ENCODE results near the gene OSM.

OSM gene

DNA sequence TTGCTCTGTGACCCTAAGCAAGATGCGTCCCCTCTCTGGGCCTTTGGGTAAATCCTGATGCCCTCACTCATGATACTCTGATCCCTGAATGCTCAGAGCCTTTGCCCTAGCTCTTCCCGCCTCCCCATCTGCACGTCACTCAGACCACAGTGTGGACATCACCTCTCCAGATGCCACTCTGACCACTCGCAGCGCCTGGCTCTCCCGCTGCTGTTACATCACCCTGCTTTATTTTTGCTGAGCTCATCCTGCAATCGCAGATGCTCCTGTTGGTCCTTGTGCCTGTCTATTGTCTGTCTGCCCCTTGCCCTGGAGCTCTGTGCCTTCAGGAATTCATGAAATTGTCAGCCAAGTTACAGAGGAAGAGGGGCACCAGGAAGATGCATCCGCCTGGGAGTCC is 5.5 kb downstream of the OSM start:
- no peak for DNase-seq

GRCh38 chr22:30260682-30261081 is 6.0 kb downstream of the OSM start:
- no peak for DNase-seq

GRCh38 chr22:30260276-30260675 is 6.4 kb downstream of the OSM start:
- no peak for DNase-seq

GRCh38 chr22:30254314-30254713 is 12.3 kb downstream of the OSM start:
- DNase-seq: no peak

DNA sequence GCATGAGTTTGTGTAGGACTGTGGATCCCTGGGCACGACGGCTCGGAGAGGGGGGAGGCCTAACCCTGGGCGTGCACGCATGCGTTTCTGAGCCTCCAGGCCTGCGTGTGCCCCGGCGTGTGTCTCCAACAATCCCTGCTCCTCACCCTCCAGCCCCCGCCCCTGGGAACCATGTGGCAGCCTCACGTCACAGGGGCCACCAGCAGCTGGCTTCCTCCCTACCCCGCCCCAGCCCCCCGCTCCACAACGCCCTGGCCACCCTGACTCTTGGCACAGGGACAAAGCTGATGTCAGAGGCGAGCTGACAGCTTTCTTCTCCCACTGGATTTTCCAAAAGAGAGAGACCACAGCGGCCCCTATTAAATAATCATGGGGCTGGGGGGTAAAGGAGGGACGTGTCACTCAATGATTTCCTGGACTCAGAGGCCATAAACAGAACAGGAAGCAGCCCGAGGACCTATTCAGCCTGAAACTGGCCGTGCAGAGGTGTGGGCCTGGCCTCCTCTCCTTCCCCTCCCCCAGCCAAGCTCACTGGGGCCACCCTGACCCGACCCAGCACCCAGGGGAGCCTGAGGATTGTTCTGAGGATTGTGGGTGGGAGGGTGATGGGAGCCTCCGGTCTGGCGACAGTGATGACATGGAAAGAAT is 13.3 kb downstream of the OSM start:
- DNase-seq: no peak

- DNase-seq: no peak
Observed at GRCh38 chr22:30252411-30253204, 14.0 kb downstream of the OSM start.

DNA sequence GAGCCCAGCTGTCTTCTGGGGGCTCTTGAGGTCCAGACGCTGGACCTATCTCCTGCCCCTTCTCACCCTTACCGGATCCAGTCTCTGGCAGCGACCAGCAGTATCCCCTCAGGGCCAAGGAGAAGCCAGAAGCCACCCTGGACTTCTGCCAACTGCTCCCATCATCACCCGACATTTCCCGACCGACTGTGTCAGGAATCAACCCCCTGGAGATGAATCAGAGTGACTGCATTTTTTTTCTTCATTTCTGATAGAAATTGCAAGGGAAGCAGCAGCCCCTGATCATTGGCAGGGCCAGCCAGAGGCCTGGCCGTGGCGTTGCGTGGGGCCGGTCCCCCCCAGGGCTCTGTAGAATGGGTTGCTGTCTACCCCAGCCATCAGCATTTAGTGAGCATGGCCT is 14.9 kb downstream of the OSM start:
- no peak for DNase-seq

DNA sequence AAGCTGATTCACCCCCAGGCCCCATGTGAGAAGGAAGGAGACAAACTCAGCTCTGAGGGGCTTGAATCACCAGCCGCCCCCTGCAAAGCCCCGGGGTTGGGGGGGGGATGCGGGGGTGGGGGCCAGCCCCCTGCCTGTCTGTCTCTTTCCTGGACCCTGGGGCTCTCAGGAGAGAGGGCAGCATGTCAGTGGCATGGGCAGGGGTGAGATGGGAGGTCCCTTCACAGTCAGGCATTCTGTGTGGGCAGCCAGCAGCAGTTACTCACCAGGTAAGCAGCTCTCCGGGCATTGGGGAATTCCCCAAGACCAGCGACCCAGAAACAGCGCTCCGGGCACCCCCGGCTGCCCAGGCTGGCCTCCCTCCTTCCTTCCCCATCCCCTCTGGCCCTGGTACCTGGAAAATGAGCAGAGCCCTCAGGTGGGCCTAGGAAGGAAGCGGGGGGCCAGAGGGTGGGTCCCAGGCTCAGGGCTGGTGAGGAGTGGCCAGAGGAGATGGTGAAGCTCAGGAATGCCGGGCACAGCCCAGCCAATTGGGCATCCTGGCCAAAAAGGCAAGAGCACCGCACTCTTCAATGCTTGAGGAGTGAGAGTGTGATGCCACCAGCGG is 15.9 kb downstream of the OSM start:
- DNase-seq: peak; percentile 94

DNA sequence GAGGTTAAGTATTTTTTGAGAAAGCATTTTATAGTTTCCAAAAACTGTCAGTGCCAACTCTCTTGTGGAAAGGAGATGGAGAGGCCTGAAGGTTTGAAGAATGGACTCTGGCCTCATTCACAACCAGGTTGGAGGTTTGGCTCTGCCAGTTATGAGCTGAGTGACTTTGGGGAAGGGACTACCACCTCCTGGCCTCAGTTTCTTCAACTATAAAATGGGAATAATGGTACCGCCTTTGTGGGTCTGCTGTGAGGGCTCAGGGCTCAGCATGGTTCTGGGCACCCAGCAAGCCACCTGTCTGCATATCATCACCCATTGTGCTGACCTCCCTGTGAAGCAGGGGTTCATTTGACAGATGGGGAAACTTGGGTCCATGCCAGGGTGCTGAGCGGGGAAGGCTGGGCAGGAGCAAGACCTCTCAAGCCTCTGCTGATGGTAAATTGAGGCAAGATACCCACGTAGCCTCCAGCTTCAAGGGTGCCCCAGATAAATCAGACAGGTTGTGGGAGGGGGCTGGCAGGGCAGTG is 16.5 kb downstream of the OSM start:
- no peak for DNase-seq

- DNase-seq: no peak
Observed at GRCh38 chr22:30249049-30250038, 17.3 kb downstream of the OSM start.

DNA sequence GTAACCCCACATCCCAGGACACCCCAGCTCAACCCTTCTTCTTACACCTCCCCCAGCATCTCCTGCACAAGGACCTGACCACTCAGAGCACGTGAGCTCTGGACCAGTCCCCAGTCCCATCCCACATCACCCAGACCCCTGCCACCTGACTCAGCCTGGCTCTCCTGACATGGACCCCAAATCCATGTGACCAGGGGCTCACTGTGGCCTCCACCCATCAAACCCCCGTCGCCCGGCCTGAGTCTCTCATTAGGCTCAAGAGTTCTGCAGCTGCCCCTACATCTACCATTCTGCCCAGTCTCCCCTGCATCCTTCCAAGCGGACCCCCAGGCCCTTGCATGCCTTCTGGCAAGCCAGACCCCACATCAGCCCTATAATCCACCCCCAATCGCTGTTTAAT is 18.2 kb downstream of the OSM start:
- no peak for DNase-seq

DNA sequence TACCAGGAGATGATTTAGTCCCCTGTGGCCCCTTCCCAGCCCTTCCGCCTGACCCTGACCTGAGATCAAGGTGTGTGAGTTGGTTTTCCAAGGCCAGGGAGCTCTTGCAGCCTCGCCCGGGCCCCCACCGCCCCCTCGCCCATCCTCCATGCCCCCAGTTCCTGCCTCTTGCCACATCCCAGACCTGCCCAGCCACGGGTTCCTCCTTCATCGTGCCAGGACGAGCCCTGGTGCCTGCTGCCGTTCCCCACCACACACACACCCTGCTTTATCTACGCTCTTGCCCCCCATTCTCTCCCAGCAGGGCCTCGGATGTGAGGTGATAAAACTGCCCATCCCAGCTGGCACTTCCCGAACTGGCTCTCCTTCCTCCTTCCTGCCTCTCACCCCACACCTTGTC is 18.7 kb downstream of the OSM start:
- no peak for DNase-seq

DNA sequence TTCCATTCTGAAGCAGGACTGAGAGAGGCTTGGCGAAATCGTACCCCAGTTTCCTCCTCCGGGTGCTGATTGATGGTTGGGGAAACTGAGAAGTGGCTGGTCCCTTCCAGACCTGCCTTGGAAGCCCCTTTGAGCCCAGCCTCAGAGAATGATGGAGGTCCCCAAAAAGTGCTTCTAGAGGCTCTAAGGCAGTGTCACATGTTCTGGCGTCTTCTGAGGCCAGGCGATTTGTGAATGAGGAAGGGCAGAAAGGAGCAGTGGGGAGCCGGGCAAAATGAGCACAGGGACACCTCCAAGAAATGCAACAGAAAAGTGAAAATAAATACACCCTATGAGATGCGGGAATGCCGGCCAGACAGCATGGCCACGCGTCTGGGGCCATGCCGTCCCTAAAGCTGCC is 19.1 kb downstream of the OSM start:
- no peak for DNase-seq

DNA sequence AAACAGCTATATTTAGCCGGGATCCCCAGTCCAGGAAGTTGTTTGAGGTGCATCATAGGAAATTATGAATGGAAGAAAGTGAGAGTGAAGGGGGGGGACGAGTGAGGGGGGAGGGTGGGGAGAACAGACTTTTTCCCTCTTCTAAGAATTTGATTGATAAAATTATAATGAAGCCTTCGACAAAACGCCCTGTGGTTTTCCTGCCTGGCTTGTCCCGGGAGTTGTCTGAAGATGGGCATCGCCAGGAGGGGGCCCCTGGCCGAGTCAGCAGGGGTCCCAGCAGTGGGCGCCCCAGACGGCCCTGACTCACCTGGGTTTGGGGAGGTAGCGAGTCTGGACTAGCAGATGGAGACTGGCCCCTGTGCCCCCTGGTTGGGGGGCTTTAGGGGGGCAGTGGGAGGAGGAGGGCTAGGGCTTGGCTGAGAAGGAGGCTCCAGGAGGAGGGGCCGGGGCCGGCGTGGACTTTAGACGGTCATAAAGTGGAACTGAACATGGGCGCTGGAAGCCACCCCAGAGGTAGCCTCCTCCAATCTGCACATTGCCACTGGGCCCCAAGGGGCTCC is 19.8 kb downstream of the OSM start:
- DNase-seq: no peak

DNA sequence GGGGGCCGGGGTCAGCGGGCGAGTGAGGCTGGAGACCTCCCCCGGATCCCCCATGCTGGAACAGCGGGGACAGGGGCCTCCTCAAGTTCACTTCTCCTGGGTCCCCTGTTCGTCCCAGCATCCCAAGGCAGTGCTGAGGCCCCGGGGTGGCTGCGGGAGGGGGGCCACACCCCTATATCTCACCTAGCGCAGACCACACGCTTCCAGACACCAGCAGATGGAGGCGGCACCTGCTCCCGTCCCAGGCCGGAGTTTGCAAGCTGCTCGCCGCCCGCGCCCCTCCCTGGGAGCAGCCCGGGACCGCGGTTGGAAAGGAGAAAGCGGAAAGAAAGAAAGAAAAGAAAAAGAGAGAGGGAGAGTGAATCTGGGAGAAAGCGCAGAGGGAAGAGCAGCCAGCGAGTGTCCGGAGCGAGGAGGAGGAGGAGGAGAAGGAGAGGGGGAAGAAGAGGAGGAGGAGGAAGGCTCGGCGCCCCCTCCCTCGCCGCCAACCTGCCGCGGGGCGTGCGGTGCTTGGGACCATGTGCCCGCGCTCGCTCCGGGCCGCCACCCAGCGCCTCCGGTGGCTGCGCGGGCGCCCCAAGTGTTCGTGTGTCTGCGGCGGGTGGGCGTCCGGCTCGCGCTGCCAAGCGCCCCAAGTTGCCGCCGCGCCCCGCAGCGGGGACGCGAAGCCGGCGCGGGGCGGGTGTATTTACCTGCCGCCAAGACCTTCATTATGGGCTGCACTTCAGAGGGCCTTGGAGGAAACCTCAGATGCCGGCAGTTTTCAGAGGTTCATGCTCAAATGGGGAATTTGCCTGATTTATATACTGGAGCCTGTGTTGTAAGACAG is 20.5 kb downstream of the OSM start, which contains the start of gene LIF:
Gene LIF, minus strand, starts transcription at position 775 of the 829 bp plus-strand sequence. Its CDS starts 64 bp downstream, at position 711.
- DNase-seq: no peak

DNA sequence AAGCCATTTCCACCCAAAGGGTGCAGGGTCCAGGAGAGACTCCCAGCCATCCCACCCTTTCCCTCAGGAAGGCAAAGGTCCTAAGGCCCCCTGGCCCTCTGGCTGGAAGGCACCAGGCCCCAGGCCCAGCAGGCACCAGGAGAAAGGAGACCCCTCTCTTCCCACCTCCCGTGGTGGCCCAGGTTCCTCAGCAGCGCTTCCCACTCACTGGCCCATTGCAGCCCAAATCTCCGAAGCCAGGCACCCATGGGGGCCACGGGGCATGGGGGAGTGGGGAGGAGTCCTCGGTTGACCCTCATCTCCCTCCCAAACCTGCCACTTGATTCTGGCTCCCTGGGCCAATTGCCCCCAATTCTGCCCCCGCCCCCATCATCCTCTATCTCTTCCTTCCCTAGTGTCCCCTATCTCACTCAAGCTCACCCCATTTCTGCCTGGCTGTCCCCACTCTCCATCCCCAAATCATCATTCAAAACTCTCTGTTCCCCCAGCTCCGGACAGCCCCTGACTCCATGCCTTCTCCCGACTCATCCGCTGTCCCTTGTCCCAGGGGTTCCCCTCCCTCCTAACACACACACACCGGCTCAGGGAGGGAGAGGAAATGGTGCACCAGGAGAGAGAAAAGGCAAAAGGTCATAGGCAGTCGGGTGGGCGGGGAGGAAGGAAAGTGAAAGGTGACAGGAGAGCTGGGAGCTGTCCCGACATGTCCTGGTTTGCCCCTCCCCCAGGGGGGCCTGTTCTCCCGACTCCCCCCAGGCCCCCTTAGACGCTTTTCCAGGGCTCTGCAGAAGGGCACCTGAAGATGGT is 21.3 kb downstream of the OSM start:
- DNase-seq: no peak

DNA sequence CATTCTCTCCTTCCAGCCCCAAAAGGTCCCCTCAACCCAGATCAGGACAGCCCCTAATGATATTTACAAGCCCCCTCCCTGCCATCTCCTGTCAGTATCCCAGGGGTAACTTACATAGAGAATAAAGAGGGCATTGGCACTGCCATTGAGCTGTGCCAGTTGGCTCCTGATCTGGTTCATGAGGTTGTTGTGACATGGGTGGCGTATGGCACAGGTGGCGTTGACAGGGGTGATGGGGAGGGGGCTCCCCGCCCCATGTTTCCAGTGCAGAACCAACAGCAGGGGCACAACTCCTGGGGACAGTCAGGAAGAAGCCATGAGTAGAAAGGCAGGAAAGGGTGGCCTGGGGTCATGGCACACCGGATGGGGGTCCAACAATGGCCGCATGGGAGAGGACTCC is 22.0 kb downstream of the OSM start:
- no peak for DNase-seq

GRCh38 chr22:30244066-30244465 is 22.6 kb downstream of the OSM start:
- DNase-seq: no peak

DNA sequence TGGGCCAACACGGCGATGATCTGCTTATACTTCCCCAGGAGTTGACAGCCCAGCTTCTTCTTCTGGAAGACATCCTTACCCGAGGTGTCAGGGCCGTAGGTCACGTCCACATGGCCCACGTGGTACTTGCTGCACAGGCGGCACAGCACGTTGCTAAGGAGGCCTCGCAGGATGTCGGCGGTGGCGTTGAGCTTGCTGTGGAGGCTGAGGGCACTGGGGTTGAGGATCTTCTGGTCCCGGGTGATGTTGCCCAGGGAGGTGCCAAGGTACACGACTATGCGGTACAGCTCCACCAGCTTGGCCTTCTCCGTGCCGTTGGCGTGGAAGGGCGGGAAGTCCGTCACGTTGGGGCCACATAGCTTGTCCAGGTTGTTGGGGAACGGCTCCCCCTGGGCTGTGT is 23.0 kb downstream of the OSM start:
- no peak for DNase-seq

- DNase-seq: no peak
Observed at GRCh38 chr22:30241576-30242371, 24.9 kb downstream of the OSM start.
